ENCODE measurements around the gene NFATC1. TPM values are rescaled to one million over a fixed set of nuclear protein-coding genes. Genes with fewer than 3 reads are reported as not detected.

Gene NFATC1
- total RNA-seq, 1 experiment from 2014 or later = 4.9 TPM

GRCh38 chr18:79426376-79427300, 30.9 kb downstream of the NFATC1 start:
- DNase-seq (ENCODE audit: low read depth, low spot score) = no peak
- in situ Hi-C loops (cut with HindIII; ENCODE audit: low pct_unique_long_range_greater_than_20kb, low sequenced_read_pairs) = no loop called here

GRCh38 chr18:79427368-79428225, 31.9 kb downstream of the NFATC1 start:
- DNase-seq (ENCODE audit: low read depth, low spot score) = no peak
- in situ Hi-C loops (cut with HindIII; ENCODE audit: low pct_unique_long_range_greater_than_20kb, low sequenced_read_pairs) = no loop called here

- in situ Hi-C loops (cut with HindIII; ENCODE audit: low pct_unique_long_range_greater_than_20kb, low sequenced_read_pairs) = no loop called here
Observed at GRCh38 chr18:79428287-79428686, 32.6 kb downstream of the NFATC1 start.

GRCh38 chr18:79429381-79429780, 33.7 kb downstream of the NFATC1 start:
- in situ Hi-C loops (cut with HindIII; ENCODE audit: low pct_unique_long_range_greater_than_20kb, low sequenced_read_pairs) = no loop called here
- no peak for DNase-seq (ENCODE audit: low read depth, low spot score)

More at GRCh38 chr18:79428287-79428686, 32.6 kb downstream of the NFATC1 start:
- no peak for DNase-seq (ENCODE audit: low read depth, low spot score)

- DNase-seq (ENCODE audit: low read depth, low spot score) = no peak
- in situ Hi-C loops (cut with HindIII; ENCODE audit: low pct_unique_long_range_greater_than_20kb, low sequenced_read_pairs) = no loop called here
Observed at GRCh38 chr18:79429785-79430281, 34.1 kb downstream of the NFATC1 start.

GRCh38 chr18:79432376-79433120, 36.8 kb downstream of the NFATC1 start:
- in situ Hi-C loops (cut with HindIII; ENCODE audit: low pct_unique_long_range_greater_than_20kb, low sequenced_read_pairs) = no loop called here
- DNase-seq (ENCODE audit: low read depth, low spot score) = no peak

- in situ Hi-C loops (cut with HindIII; ENCODE audit: low pct_unique_long_range_greater_than_20kb, low sequenced_read_pairs) = no loop called here
- DNase-seq (ENCODE audit: low read depth, low spot score) = no peak
Observed at GRCh38 chr18:79433431-79433830, 37.7 kb downstream of the NFATC1 start.

- no peak for DNase-seq (ENCODE audit: low read depth, low spot score)
- in situ Hi-C loops (cut with HindIII; ENCODE audit: low pct_unique_long_range_greater_than_20kb, low sequenced_read_pairs) = no loop called here
Observed at GRCh38 chr18:79434607-79435401, 39.1 kb downstream of the NFATC1 start.

GRCh38 chr18:79436556-79437275, 41.0 kb downstream of the NFATC1 start:
- DNase-seq (ENCODE audit: low read depth, low spot score) = no peak
- in situ Hi-C loops (cut with HindIII; ENCODE audit: low pct_unique_long_range_greater_than_20kb, low sequenced_read_pairs) = no loop called here

GRCh38 chr18:79438089-79438897, 42.6 kb downstream of the NFATC1 start:
- in situ Hi-C loops (cut with HindIII; ENCODE audit: low pct_unique_long_range_greater_than_20kb, low sequenced_read_pairs) = no loop called here
- DNase-seq (ENCODE audit: low read depth, low spot score) = no peak

- in situ Hi-C loops (cut with HindIII; ENCODE audit: low pct_unique_long_range_greater_than_20kb, low sequenced_read_pairs) = no loop called here
- DNase-seq (ENCODE audit: low read depth, low spot score) = no peak
Observed at GRCh38 chr18:79438898-79439627, 43.3 kb downstream of the NFATC1 start.

GRCh38 chr18:79439628-79440023, 43.9 kb downstream of the NFATC1 start:
- DNase-seq (ENCODE audit: low read depth, low spot score) = no peak
- in situ Hi-C loops (cut with HindIII; ENCODE audit: low pct_unique_long_range_greater_than_20kb, low sequenced_read_pairs) = no loop called here

- DNase-seq (ENCODE audit: low read depth, low spot score) = no peak
- in situ Hi-C loops (cut with HindIII; ENCODE audit: low pct_unique_long_range_greater_than_20kb, low sequenced_read_pairs) = no loop called here
Observed at GRCh38 chr18:79440316-79441110, 44.8 kb downstream of the NFATC1 start.

- in situ Hi-C loops (cut with HindIII; ENCODE audit: low pct_unique_long_range_greater_than_20kb, low sequenced_read_pairs) = no loop called here
- no peak for DNase-seq (ENCODE audit: low read depth, low spot score)
Observed at GRCh38 chr18:79441420-79441819, 45.7 kb downstream of the NFATC1 start.

Data from SK-MEL-5 (cell line).